GM18498 (cell line): ENCODE results near the gene COL5A1.
"Not testable (repeated sequence)": the region's sequence is repeated elsewhere in the genome, so short reads cannot be mapped to it uniquely, and the experiment has no call there.

ENCODE experiments used
- ATAC-seq: cut with Tn5 transposase; IDR thresholded peaks from one replicate; pipeline ENCODE4 v1.9.1; 2021; ENCODE audit warnings: mild to moderate bottlenecking, moderate library complexity; ENCODE audit not compliant: unreplicated experiment

Gene COL5A1

DNA sequence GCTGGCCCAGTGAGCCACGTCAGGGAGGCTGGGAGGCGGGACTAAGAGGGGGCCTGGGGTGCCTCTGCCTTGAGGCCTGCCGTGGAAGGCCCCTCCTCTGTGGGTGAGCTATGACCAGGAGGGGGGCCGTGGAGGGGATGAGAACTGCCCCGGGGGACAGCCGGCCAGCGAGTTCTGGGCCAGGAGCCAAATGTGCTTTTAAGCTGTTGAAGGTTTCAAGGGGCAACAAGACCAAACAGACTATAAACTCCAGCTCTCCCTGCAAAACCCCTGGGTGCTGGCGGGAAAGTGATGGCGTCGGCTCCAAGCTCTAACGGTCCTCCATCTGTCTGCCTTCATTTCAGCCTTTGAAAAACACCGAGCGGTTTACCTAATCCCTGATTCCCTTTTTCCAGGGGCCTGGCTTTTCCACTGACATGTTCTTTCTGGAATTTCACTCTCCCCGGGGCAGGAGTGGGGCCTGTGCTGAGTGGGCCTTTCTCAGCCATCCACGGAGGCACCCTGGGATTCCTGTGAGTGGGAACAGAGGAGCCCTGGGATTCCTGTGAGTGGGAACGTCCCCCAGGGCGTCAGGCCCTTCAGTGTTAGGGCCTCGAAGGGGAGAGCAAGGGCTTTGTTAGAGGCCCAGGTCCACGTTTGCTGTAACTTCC lies 65.6 kb downstream of the COL5A1 start:
- no peak for ATAC-seq

GRCh38 chr9:134707731-134708671 lies 66.4 kb downstream of the COL5A1 start:
- no peak for ATAC-seq

DNA sequence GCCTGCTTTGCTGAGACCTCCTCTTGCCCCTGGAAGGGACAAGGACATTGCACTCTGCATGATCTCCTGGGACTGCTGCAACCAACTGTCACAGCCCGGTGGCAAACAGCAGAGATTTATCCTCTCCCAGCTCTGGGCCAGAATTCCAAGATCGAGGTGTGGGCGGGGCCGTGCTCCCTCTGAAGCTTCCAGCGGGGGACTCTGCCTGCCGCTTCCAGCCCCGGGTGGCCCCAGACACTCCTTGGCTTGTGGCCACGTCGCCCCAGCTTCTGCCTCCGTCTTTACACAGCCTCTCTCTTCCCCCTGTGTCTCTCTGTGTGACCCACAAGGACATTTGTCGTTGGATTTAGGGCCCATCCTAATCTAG lies 67.1 kb downstream of the COL5A1 start:
- ATAC-seq = no peak

DNA sequence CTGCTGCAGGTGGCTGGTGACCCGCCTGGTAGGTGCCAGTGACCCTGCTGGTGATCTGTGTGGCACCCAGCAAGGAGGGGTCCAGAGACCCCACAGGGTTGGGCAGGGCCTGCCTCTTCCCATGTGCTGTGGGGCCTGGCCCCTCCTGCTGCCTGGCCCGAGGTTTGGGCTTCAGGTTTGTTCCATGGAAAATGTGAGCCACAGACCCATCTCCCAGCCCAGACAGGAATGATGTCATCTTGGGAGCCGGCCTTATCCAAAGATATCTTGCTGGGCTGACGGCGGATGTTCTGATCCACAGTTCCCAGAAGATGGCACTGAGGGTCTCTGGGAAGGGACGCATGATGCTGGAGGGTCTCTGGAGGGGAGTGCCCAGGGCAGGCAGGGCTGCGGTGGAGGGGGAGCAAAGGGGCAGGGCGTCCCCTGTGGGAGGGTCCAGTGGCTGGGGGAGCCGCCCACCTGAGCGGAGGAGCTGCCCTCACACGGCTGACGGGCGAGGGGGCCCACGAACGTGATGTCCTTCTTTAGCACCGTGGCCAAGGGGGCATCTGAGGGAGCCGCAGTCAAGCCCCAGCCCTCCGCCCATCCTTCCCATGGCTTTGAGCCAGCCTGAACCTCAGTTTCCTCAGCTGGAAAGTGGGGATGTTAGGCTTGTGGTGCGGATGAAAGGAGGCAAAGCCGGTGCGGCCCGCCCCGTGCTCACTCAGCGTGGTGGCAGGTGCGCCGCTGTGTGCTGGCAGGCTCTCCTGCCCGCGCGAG lies 68.1 kb downstream of the COL5A1 start:
- ATAC-seq = no peak

GRCh38 chr9:134710271-134710540 lies 68.6 kb downstream of the COL5A1 start:
- no peak for ATAC-seq

DNA sequence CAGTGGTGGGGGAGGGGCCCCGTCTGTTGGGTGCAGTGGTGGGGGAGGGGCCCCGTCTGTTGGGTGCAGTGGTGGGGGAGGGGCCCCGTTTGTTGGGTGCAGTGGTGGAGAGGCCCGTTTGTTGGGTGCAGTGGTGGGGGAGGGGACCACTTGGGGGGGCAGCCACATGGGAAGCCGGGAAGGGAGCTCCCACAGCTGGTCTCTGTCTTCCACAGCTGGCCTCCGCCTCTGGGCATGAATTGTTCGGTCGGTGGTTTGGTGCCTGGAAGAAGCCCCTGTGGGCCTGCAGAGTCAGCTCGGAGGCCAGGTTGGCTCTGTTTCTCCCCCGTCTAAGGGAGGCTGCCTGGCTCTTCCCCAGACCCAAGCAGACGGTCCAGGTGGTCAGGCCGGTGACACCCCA lies 69.3 kb downstream of the COL5A1 start:
- ATAC-seq = no peak

- no peak for ATAC-seq
These were observed 70.6 kb downstream of the COL5A1 start for GRCh38 chr9:134712243-134712642.

DNA sequence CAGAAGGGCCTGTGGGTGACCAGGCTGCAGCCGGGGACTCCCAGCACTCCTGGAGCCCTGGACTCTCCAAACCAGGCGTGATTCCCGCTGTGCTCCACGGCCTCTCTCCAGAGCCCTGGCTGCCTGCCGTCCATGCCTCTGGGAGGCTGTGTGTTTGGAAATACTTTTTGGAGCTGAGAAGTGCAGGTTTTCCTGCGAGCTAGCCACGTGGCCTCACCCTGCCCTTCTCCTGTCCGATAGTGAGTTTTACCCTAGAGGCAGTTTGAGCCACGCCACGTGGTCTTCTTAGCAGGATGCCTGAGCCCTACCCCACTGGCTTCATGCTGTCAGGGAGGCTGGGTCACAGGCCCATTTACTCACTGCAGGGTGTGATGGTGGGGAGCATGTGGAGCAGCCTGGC lies 71.3 kb downstream of the COL5A1 start:
- ATAC-seq = no peak

- not testable (repeated sequence) for ATAC-seq
These were observed 73.9 kb downstream of the COL5A1 start for GRCh38 chr9:134715536-134715935.

- ATAC-seq = no peak
These were observed 74.5 kb downstream of the COL5A1 start for GRCh38 chr9:134716067-134716466.

DNA sequence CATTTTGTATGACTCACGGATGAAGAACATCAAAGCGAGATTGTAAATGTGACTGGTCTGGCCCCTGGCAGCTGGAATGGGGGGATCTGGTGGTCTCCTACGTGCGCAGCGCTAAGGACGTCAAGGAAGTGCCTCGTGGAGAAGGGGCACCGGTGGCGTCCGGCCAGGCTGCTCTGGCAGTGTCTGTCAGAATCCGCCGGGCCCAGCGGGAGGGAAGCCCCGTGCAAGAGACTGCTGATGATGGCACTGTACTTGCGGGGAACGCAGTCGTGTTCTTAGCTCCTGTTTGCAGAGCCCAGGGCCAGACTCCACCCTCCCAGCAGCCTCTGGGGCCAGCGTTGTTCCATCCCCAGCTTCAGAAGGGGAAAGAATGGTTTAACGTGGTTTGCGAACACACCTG lies 75.5 kb downstream of the COL5A1 start:
- no peak for ATAC-seq

DNA sequence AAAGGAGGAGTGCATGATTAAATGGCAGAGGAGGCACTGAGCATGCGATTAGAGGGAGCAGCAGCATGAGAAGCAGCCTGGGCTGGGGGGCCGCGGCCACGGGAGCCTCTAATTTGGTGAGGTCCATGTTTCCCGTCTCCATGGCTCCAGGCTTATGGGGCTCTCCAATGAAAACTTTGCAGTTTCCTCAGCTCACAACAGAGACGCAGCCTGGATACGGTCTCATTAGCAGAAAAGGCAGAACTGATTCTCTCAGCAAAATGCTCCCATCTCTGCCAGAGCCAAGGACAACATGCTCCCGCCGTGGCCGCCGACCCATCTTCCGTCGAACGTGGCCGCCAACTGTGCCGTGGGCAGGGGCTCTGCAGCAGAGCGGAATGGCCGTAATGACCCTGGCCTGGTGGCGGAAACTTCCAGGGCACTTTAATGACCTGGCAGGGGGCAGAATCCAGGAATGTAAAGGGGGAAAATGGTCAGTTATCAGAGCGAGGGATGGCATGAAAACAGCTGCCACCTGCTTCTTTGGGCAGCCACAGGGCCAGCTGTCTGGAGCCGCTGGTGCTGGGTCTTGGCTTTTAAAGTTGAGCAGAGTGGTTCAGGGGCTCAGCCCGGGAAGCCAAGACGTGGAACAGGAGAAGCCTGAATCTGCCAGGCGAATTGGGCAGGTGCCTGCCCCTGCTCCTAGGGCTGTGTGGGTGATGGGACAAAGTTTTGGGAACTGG lies 76.5 kb downstream of the COL5A1 start:
- ATAC-seq = no peak

- no peak for ATAC-seq
These were observed 77.7 kb downstream of the COL5A1 start for GRCh38 chr9:134719331-134719730.

DNA sequence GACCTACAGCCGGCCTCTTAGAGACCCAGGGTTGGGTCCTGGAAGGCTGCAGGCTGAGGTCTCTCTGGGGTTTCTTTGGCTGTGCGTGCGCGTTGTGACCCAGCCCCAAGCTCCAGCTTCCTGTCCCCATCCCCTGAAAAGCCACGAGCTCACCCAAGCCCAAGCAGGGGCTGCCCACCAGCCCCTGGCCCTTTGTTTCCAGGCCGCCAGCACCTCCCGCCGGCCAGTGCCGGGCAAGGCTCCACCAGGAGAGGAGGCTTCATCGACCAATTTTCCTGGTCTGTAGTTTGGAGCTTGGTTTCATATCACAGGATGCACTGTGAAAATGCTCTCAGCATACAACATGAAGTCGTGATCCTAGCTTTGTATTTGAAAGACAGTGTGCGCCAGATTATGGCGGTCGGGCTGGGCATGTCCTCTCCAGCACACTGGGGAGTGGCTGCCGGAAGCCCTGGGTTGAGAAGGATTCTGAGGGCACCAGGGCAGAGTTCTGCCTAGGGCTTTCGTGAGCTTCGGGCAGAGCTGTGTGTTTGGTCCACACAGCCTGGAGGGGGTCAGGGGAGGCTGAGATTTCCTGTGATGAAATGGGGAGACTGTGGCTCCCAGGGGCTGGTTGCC lies 78.6 kb downstream of the COL5A1 start:
- ATAC-seq = no peak

GRCh38 chr9:134720796-134721195 lies 79.2 kb downstream of the COL5A1 start:
- ATAC-seq = no peak

- ATAC-seq = no peak
These were observed 79.7 kb downstream of the COL5A1 start for GRCh38 chr9:134721344-134721743.

GRCh38 chr9:134722120-134722701 lies 80.6 kb downstream of the COL5A1 start:
- no peak for ATAC-seq

DNA sequence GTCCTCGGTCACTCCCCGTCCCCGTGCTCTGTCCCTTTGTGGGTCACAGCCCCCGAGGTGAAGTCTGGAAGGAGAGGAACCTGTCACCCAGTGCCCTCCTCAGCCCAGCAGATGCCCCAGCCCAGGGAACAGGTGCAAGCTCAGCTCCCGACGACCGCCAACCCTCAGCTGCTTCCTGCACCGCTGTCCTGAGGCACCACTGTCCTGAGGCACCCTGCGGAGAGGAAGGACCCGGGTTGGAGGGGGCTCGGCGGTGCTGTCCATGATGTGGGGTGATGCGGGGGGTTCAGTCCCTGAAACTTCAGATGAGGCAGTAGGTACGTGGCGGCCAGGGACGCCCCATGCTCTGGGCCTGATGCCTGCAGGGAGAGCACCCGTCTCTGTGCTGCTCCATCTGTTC lies 81.4 kb downstream of the COL5A1 start:
- ATAC-seq = no peak

GRCh38 chr9:134723491-134724190 lies 82.0 kb downstream of the COL5A1 start:
- no peak for ATAC-seq
